CD14-positive monocyte (primary cell): Measurements from ENCODE around the gene MMD2. TPM values are rescaled to one million over a fixed set of nuclear protein-coding genes. Genes with fewer than 3 reads are reported as not detected.

ENCODE experiments used
- DNase-seq, 3 donors: peaks; one replicate each; pipeline ENCODE4 v3.0.0-alpha.2; 2011 to 2022
- H2AFZ ChIP-seq: 2 replicates; pipeline ENCODE4 v1.6.0; 2012; ENCODE audit warnings: mild to moderate bottlenecking, low read depth, low read length, inconsistent platforms; ENCODE audit not compliant: insufficient read depth, poor library complexity, severe bottlenecking
- H3K27ac ChIP-seq, 2 donors: 1 replicate in 1 of 2; 2 replicates in 1 of 2; pipeline ENCODE4 v1.5.1; 2012 to 2013; ENCODE audit warnings: low read length in 2 of 2, control low read depth in 1 of 2, inconsistent platforms in 1 of 2, low read depth in 1 of 2, mild to moderate bottlenecking in 1 of 2
- H3K27me3 ChIP-seq, 2 donors: one replicate each; pipeline versions ENCODE4 v1.6.0 to v1.6.1; 2011 to 2013; ENCODE audit warnings: low read length in 2 of 2; ENCODE audit not compliant: control insufficient read depth in 2 of 2, insufficient read depth in 2 of 2
- H3K36me3 ChIP-seq, 2 donors: replicated peaks in 1 of 2; 1 replicate in 1 of 2; 2 replicates in 1 of 2; pipeline versions ENCODE4 v1.5.1 to v1.6.1; 2012 to 2013; ENCODE audit warnings: low read length in 2 of 2, control low read depth in 1 of 2, inconsistent platforms in 1 of 2, mild to moderate bottlenecking in 1 of 2; ENCODE audit not compliant: insufficient read depth in 2 of 2, control insufficient read depth in 1 of 2
- H3K4me1 ChIP-seq, 2 donors: 1 replicate in 1 of 2; 2 replicates in 1 of 2; pipeline versions ENCODE4 v1.5.1 to v1.6.1; 2012 to 2013; ENCODE audit warnings: low read length in 2 of 2, control low read depth in 1 of 2, inconsistent platforms in 1 of 2, mild to moderate bottlenecking in 1 of 2, moderate library complexity in 1 of 2; ENCODE audit not compliant: insufficient read depth in 2 of 2, control insufficient read depth in 1 of 2
- H3K4me2 ChIP-seq: replicated peaks from 2 replicates; pipeline ENCODE3; 2012; ENCODE audit warnings: low read length, moderate library complexity, mild to moderate bottlenecking; ENCODE audit not compliant: poor library complexity, severe bottlenecking; ENCODE audit errors: extremely low read depth
- H3K4me3 ChIP-seq, 3 experiments: fragments of 200-600 bp in 1 of 3; sonication (generic) in 1 of 3; replicated peaks in 1 of 3; 1 replicate in 2 of 3; 2 replicates in 1 of 3; pipeline ENCODE4 v1.5.1; 2011 to 2013; ENCODE audit warnings: low read length in 3 of 3, mild to moderate bottlenecking in 3 of 3, control low read depth in 2 of 3, low read depth in 2 of 3, inconsistent platforms in 1 of 3, moderate library complexity in 1 of 3
- H3K79me2 ChIP-seq: 2 replicates; pipeline ENCODE4 v1.6.0; 2012; ENCODE audit warnings: mild to moderate bottlenecking, control low read depth, inconsistent platforms, low read length, moderate library complexity; ENCODE audit not compliant: insufficient read depth
- H3K9ac ChIP-seq: 2 replicates; pipeline ENCODE4 v1.6.0; 2017; ENCODE audit warnings: low read length, mild to moderate bottlenecking; ENCODE audit not compliant: insufficient read depth, poor library complexity, severe bottlenecking
- H3K9me3 ChIP-seq, 2 donors: replicated peaks in 1 of 2; 1 replicate in 1 of 2; 2 replicates in 1 of 2; pipeline versions ENCODE4 v1.5.1 to v1.6.1; 2012 to 2013; ENCODE audit warnings: low read length in 2 of 2, control low read depth in 1 of 2; ENCODE audit not compliant: control insufficient read depth in 1 of 2, insufficient read depth in 1 of 2
- H4K20me1 ChIP-seq: 2 replicates; pipeline ENCODE4 v1.6.0; 2012; ENCODE audit warnings: mild to moderate bottlenecking, low read length, control low read depth, moderate library complexity; ENCODE audit not compliant: insufficient read depth
- H3K27ac Mint-ChIP-seq, 7 donors: one replicate each; pipeline ENCODE4 v1.8.0; 2020; ENCODE audit warnings: mild to moderate bottlenecking in 7 of 7, mixed read lengths in 7 of 7, moderate library complexity in 6 of 7, inconsistent platforms in 2 of 7
- H3K27me3 Mint-ChIP-seq, 3 donors: one replicate each; pipeline ENCODE4 v1.8.0; 2021 to 2022; ENCODE audit warnings: low read depth in 3 of 3, mild to moderate bottlenecking in 3 of 3, mixed read lengths in 3 of 3, moderate library complexity in 3 of 3, inconsistent platforms in 1 of 3
- H3K36me3 Mint-ChIP-seq, 2 donors: one replicate each; pipeline ENCODE4 v1.8.0; 2020; ENCODE audit warnings: mixed read lengths in 2 of 2, inconsistent platforms in 1 of 2, mild to moderate bottlenecking in 1 of 2
- H3K4me1 Mint-ChIP-seq: one replicate; pipeline ENCODE4 v1.8.0; 2020; ENCODE audit warnings: mild to moderate bottlenecking, mixed read lengths
- H3K4me3 Mint-ChIP-seq, 2 donors: one replicate each; pipeline ENCODE4 v1.8.0; 2020; ENCODE audit warnings: mild to moderate bottlenecking in 2 of 2, mixed read lengths in 2 of 2, moderate library complexity in 1 of 2
- H3K9me3 Mint-ChIP-seq, 7 donors: one replicate each; pipeline ENCODE4 v1.8.0; 2020 to 2022; ENCODE audit warnings: mixed read lengths in 7 of 7, mild to moderate bottlenecking in 6 of 7, moderate library complexity in 6 of 7, inconsistent platforms in 2 of 7
- WGBS: methylation state at CpG from one replicate; pipeline ENCODE4 v1.1.5; 2013; ENCODE audit warnings: missing lambda C conversion rate; ENCODE audit not compliant: insufficient coverage; 5-methylcytosine and 5-hydroxymethylcytosine counted together
- intact Hi-C, 2 donors: fragments of 100-400 bp; cut with micrococcal nuclease; formaldehyde crosslinking; loops; one replicate each; pipeline versions ENCODE4 v1.15.0 to v1.15.1; 2023
- polyA plus RNA-seq, 3 donors: library from polyadenylated mRNA; depleted of rRNA in 1 of 3; unstranded in 2 of 3; stranded (reverse) in 1 of 3; fragments of 300-500 nt in 2 of 3; fragments of >200 nt in 1 of 3; fragmentation: Illumina TruSeq in 2 of 3; gene quantifications; 1 replicate in 2 of 3; 2 replicates in 1 of 3; pipeline ENCODE4 v1.2.3, GENCODE V29; 2012 to 2021
- TF ChIP-seq, protein P1 (sequence below): fragments of 200-600 bp; IDR thresholded peaks from one replicate; pipeline ENCODE4 v1.8.0; 2022; ENCODE audit warnings: antibody characterized with exemption, mild to moderate bottlenecking

The MMD2 gene
- polyA plus RNA-seq, 3 donors = not detected

DNA sequence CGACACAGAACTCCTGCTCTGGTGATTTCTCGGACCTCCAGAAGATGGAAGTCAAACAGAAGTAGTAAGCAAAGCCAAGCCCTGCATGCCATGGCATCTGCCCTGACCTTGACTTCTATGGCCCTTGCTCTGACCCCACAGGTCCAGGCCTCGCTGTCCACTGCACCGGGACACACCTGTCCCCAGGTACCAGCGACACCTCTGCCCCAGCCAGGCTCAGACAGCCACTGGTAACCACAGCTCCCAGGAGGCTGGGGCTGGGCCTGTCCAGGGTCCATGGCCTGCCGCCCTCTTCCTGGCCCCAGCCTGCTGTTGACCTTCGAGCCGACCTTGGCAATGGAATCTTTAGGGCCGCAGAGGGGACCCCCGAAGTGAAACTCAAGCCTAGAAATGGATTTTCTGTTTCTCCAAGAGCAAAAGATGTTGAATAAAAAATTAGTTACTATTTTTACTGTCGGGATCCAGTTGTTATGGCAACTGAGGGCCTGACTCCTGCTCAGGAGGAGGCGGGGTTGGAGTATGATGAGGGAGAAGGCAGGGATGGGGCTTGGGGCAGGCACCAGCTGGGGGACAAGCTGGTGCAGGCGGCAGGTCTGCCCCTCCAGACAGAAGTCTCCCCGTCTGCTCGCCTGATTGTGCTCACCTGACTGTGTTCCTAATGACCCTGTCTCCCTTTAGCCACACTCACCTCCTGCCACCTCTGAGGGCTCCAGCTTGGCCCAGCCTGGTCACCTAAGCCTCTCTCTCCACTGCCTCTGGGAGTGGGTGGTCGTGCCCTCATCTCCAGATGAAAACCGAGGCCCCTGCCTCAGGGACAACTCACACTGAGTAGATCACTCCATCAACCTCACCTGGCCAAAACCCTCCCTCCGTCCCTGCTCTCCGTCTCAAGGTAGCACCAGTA lies 4.1 kb upstream of the MMD2 start:
- TF ChIP-seq, protein P1, sequence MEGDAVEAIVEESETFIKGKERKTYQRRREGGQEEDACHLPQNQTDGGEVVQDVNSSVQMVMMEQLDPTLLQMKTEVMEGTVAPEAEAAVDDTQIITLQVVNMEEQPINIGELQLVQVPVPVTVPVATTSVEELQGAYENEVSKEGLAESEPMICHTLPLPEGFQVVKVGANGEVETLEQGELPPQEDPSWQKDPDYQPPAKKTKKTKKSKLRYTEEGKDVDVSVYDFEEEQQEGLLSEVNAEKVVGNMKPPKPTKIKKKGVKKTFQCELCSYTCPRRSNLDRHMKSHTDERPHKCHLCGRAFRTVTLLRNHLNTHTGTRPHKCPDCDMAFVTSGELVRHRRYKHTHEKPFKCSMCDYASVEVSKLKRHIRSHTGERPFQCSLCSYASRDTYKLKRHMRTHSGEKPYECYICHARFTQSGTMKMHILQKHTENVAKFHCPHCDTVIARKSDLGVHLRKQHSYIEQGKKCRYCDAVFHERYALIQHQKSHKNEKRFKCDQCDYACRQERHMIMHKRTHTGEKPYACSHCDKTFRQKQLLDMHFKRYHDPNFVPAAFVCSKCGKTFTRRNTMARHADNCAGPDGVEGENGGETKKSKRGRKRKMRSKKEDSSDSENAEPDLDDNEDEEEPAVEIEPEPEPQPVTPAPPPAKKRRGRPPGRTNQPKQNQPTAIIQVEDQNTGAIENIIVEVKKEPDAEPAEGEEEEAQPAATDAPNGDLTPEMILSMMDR = no peak
- H3K36me3 ChIP-seq = no peaks in the 10 kb centered on the region
- Mint-ChIP-seq H3K27ac (no peak overlapping the region), H3K4me1 (no peaks in the 10 kb centered on the region), H3K36me3 (peaks cover 0 to 3% of the 10 kb centered on the region in 2 donors), H3K9me3 (peaks cover 0 to 10% (median 0%) of the 10 kb centered on the region in 7 donors), H3K4me3 (no peak overlapping the region), H3K27me3 (peaks cover 20 to 51% (median 26%) of the 10 kb centered on the region in 3 donors)
- H3K4me3 ChIP-seq = no peak overlapping the region
- no peaks in the 10 kb centered on the region for H4K20me1 ChIP-seq
- WGBS = 93% methylated on average over 13 of the region's 19 CpGs
- no peak for DNase-seq
- intact Hi-C loops = no loop called here
- H3K27me3 ChIP-seq = peaks cover 3 to 11% of the 10 kb centered on the region in 2 donors
- H3K9me3 ChIP-seq = no peaks in the 10 kb centered on the region
- H3K27ac ChIP-seq = no peak overlapping the region
- no peaks in the 10 kb centered on the region for H3K4me1 ChIP-seq
- no peak overlapping the region for H2AFZ ChIP-seq
- no peak overlapping the region for H3K4me2 ChIP-seq
- H3K9ac ChIP-seq = no peak overlapping the region
- no peaks in the 10 kb centered on the region for H3K79me2 ChIP-seq

DNA sequence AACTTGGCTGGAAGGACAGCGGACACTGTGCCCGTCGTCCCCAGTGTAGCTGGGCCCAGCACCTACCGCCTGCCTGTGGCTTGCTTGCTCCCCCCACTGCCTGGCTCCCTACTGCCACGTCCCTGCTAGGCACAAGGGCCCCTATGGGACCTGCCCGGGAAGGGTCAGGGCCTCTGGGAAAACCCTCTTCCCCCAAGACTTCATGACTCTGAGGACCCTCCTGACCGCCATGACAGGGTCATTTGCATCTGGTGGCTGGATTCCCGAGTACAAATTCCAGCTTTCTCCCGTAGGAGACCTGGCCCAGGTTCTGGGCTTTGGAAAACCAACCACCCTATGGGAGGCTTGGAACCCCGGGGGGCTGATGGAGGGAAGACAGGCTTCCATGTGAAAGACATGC lies 1.4 kb upstream of the MMD2 start:
- H3K27me3 ChIP-seq = peaks cover 8 to 26% of the 10 kb centered on the region in 2 donors
- peaks cover 0 to 3% of the 10 kb centered on the region in 2 donors for H3K36me3 Mint-ChIP-seq
- WGBS = 63% methylated on average over 7 of the region's 10 CpGs
- H3K9me3 Mint-ChIP-seq = peaks cover 0 to 14% (median 0%) of the 10 kb centered on the region in 7 donors
- no peak overlapping the region for H3K4me3 ChIP-seq
- no peaks in the 10 kb centered on the region for H4K20me1 ChIP-seq
- H3K9ac ChIP-seq = no peak overlapping the region
- no peaks in the 10 kb centered on the region for H3K9me3 ChIP-seq
- no peak overlapping the region for H2AFZ ChIP-seq
- no peak overlapping the region for H3K4me2 ChIP-seq
- no peak overlapping the region for H3K4me3 Mint-ChIP-seq
- TF ChIP-seq, protein P1 = no peak
- no peak for DNase-seq
- intact Hi-C loops = no loop called here
- H3K4me1 ChIP-seq = no peaks in the 10 kb centered on the region
- no peaks in the 10 kb centered on the region for H3K79me2 ChIP-seq
- no peak overlapping the region for H3K27ac Mint-ChIP-seq
- no peaks in the 10 kb centered on the region for H3K36me3 ChIP-seq
- H3K27ac ChIP-seq = no peak overlapping the region
- H3K4me1 Mint-ChIP-seq = no peaks in the 10 kb centered on the region
- H3K27me3 Mint-ChIP-seq = peaks cover 27 to 57% (median 40%) of the 10 kb centered on the region in 3 donors
